ENCODE results near the gene RUVBL2. TPM values are rescaled to one million over a fixed set of nuclear protein-coding genes. Genes with fewer than 3 reads are reported as not detected.

The RUVBL2 gene
- 37.6 TPM for total RNA-seq
- long read RNA-seq, transcript RUVBL2-206 (15 exons, 2,009 nt), result major isoform, 50 of 86 reads
- long read RNA-seq, partial matches to known transcripts, result 18 of 86 reads
- long read RNA-seq, other reads (novel, unspliced or antisense), result 18 of 86 reads

DNA sequence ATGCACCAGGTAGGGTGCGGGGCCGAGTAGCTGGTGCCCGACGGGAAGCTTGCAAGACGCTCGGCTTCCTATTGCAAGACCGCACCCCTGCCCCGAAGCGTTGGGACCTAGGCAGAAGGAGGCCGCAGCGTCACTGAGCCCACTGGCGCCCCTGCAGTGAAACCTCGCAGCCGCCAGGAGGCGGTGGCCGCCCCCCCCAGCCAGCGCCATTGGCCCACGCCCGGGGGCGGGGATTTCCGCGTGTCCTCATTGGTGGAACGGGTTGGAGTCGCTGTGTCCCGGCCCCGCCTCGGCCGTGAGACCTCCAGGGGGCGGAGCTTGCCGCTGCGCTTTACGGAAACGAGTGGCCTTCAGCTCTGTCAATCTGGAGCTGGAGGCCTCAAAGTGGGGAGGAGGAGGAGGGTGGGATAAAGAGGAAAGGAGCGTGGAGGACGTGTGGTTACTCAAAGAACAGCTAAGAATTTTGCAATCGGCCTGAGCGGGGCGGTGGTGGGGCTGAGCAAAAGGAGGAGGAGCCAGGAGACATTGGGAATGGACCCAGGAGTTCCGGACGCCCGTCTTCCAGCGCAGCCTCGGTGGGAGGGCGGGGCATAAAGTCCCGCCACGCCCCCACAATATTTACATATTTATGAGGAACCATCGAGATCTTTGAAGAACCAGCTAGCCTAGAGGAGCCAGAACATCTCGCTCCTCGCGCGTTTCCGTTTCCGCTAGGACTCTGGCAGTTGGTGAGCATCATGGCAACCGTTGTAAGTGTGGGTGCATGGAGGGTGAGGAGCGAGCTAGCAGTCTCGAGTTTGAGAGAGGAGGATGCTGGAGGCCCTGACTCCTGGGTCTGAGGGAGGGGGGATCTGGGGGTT lies at the start of gene RUVBL2, which contains the start of gene GYS1:
Gene RUVBL2, plus strand, starts transcription at position 713 of the 860 bp plus-strand sequence. Its CDS starts 25 bp downstream, at position 738.
Gene GYS1, minus strand, starts transcription at position 135 of the 860 bp plus-strand sequence. CDS start 197 bp downstream, outside the sequence.
- intact Hi-C loops (cut with DNase I), result no loop called here
- DNase-seq (peak; percentile 100), ATAC-seq (peak; percentile 94)
- Histone ChIP-seq H3K9me3 (no peaks in the 10 kb centered on the region), H3K4me3 (peak within 1 kb of the TSS; percentile 80), H3K27ac (peak within 1 kb of the TSS; percentile 95), H3K4me1 (peaks cover 20% of the 10 kb centered on the region), H3K36me3 (peaks cover 3% of the 10 kb centered on the region), H3K27me3 (no peaks in the 10 kb centered on the region)
- TF ChIP-seq, protein P1, sequence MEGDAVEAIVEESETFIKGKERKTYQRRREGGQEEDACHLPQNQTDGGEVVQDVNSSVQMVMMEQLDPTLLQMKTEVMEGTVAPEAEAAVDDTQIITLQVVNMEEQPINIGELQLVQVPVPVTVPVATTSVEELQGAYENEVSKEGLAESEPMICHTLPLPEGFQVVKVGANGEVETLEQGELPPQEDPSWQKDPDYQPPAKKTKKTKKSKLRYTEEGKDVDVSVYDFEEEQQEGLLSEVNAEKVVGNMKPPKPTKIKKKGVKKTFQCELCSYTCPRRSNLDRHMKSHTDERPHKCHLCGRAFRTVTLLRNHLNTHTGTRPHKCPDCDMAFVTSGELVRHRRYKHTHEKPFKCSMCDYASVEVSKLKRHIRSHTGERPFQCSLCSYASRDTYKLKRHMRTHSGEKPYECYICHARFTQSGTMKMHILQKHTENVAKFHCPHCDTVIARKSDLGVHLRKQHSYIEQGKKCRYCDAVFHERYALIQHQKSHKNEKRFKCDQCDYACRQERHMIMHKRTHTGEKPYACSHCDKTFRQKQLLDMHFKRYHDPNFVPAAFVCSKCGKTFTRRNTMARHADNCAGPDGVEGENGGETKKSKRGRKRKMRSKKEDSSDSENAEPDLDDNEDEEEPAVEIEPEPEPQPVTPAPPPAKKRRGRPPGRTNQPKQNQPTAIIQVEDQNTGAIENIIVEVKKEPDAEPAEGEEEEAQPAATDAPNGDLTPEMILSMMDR (IDR thresholded peaks at IDR 0.05), result peak; percentile 97

DNA sequence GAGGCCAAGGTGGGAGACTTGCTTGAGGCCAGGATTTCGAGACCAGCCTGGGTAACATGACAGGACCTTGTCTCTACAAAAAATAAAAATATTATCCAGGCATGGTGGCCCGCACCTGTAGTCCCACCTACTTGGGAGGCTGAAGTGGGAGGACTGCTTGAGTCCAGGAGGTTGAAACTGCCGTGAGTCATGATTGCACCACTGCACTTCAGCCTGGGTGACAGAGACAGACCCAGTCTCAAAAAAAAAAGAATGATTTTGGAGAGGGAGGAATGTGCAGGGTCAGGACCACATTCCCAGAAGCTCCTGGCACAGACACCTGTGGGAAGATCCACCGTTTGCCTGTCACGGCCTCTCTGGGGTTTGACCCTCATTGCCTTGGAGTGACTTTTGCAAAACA lies 48.3 kb upstream of the RUVBL2 start:
- ATAC-seq, result no peak
- H3K27me3 ChIP-seq, result no peaks in the 10 kb centered on the region
- no peaks in the 10 kb centered on the region for H3K36me3 ChIP-seq
- no peaks in the 10 kb centered on the region for H3K4me1 ChIP-seq
- intact Hi-C loops (cut with DNase I), result no loop called here
- no peak overlapping the region for H3K4me3 ChIP-seq
- H3K9me3 ChIP-seq, result no peaks in the 10 kb centered on the region
- H3K27ac ChIP-seq, result no peak overlapping the region
- TF ChIP-seq, protein P1 (IDR thresholded peaks at IDR 0.05), result no peak
- DNase-seq, result no peak

DNA sequence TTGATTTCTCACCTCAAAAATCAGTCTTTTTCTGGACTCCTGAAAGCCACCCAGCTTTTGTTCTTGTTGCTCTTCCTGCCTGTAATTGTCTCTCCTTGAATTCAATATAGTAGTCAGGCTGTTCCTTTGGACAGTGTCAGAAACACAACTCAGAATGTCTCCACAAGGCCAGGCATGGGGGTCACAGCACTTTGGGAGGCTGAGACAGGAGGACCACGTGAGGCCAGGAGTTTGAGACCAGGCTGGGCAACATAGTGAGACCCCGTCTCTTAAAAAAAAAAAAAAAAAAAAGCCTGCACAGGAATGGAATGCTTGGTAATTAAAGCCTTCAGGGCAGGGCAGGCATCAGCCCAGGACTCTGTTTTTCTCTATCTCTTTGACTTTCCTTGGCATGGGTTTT lies 47.9 kb upstream of the RUVBL2 start:
- intact Hi-C loops (cut with DNase I), result no loop called here

DNA sequence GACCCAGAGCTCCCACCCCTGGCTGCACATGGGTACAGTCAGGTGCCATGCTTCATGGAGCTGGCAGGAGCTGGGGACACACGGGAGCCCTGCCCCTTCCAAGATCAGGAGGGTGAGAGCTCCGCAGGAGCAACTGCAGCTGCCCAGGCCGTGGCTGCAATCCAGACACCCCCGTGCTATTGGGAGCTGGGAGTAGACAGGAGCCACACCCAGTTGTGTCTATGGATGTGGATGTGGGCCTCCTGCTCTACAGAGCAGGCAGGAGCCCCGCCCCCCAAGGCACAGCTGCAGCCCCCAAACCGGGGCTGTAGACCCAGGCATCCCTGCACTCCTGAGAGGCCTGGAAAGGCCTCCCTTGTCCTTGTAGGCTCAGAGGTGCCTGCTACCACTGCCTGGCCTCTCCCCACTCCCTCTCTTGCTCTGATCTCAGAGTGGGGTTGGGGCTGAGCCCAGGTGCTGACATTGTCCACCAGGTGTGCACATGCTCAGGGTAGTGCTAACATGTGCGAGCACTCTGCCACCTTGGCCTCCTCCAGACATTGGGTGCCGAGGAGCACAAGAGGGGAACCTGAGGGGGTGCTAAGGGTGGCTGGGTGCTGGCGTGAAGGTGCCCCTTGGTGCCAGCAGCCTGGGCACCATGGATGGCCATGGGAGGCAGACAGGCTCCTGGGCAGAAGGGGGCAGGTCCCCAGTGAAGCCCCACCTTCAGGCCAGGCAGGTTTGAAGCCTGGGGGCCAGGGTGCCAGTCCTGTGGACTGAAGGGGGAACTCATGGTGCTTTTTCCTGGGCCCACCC lies 47.0 kb upstream of the RUVBL2 start:
- intact Hi-C loops (cut with DNase I), result no loop called here
- TF ChIP-seq, protein P1 (IDR thresholded peaks at IDR 0.05), result no peak
- Histone ChIP-seq H3K27me3 (no peaks in the 10 kb centered on the region), H3K36me3 (no peaks in the 10 kb centered on the region), H3K4me3 (no peak overlapping the region), H3K27ac (no peak overlapping the region), H3K9me3 (no peaks in the 10 kb centered on the region), H3K4me1 (no peaks in the 10 kb centered on the region)
- DNase-seq, result no peak
- peak; percentile 16 for ATAC-seq

More for the DNA sequence above, 47.9 kb upstream of the RUVBL2 start:
- Histone ChIP-seq H3K27ac (no peak overlapping the region), H3K27me3 (no peaks in the 10 kb centered on the region), H3K9me3 (no peaks in the 10 kb centered on the region), H3K4me3 (no peak overlapping the region), H3K36me3 (no peaks in the 10 kb centered on the region), H3K4me1 (no peaks in the 10 kb centered on the region)
- ATAC-seq, result no peak
- no peak for DNase-seq
- TF ChIP-seq, protein P1 (IDR thresholded peaks at IDR 0.05), result no peak

DNA sequence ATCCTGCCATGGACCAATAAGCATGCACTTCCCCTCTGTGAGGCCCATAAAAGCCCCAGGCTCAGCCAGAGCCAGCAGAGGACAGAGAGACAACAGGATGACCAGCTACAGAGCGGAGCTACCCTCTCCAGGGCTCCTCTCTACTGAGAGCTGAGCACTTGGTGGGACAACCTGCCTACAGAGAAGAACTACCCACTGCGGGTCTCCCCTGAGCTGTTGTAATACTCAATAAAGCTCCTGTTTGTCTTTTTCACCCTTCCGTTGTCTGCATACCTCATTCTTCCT lies 46.5 kb upstream of the RUVBL2 start:
- H3K36me3 ChIP-seq, result no peaks in the 10 kb centered on the region
- no peaks in the 10 kb centered on the region for H3K9me3 ChIP-seq
- DNase-seq (no peak), ATAC-seq (no peak)
- H3K27ac ChIP-seq, result no peak overlapping the region
- TF ChIP-seq, protein P1 (IDR thresholded peaks at IDR 0.05), result no peak
- intact Hi-C loops (cut with DNase I), result no loop called here
- H3K4me1 ChIP-seq, result no peaks in the 10 kb centered on the region
- no peak overlapping the region for H3K4me3 ChIP-seq
- no peaks in the 10 kb centered on the region for H3K27me3 ChIP-seq

Measured in upper lobe of right lung (tissue), 1 donor.